ENCODE measurements around the gene HMCN2. TPM values are rescaled to one million over a fixed set of nuclear protein-coding genes. Genes with fewer than 3 reads are reported as not detected.

Gene HMCN2
- total RNA-seq, 1 experiment from 2014 or later, result not detected

GRCh38 chr9:130477564-130477963 lies 212.0 kb downstream of the HMCN2 start:
- BruUV-seq (replicated peaks), result no TSS peak
- TF ChIP-seq, protein P1, sequence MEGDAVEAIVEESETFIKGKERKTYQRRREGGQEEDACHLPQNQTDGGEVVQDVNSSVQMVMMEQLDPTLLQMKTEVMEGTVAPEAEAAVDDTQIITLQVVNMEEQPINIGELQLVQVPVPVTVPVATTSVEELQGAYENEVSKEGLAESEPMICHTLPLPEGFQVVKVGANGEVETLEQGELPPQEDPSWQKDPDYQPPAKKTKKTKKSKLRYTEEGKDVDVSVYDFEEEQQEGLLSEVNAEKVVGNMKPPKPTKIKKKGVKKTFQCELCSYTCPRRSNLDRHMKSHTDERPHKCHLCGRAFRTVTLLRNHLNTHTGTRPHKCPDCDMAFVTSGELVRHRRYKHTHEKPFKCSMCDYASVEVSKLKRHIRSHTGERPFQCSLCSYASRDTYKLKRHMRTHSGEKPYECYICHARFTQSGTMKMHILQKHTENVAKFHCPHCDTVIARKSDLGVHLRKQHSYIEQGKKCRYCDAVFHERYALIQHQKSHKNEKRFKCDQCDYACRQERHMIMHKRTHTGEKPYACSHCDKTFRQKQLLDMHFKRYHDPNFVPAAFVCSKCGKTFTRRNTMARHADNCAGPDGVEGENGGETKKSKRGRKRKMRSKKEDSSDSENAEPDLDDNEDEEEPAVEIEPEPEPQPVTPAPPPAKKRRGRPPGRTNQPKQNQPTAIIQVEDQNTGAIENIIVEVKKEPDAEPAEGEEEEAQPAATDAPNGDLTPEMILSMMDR (IDR thresholded peaks at IDR 0.05; ENCODE audit: unreplicated experiment), result no peak
- CTCF ChIA-PET, result interaction anchor here (0.5 kb wide), 1 partner anchor 23 kb away, joined by 3 read pairs; no protein-coding TSS in a partner anchor
- Mint-ChIP-seq H3K36me3 (ENCODE audit: insufficient read depth, unreplicated experiment) (peaks cover 74% of the 10 kb centered on the region), H3K4me1 (ENCODE audit: insufficient read depth, unreplicated experiment) (no peaks in the 10 kb centered on the region), H3K27ac (ENCODE audit: low read depth, unreplicated experiment) (no peak overlapping the region), H3K4me3 (ENCODE audit: unreplicated experiment) (no peak overlapping the region), H3K9me3 (ENCODE audit: unreplicated experiment) (no peaks in the 10 kb centered on the region), H3K27me3 (ENCODE audit: insufficient read depth, unreplicated experiment) (no peaks in the 10 kb centered on the region)
- DNase-seq (ENCODE audit: unreplicated experiment), result no peak
- POLR2A ChIA-PET, result interaction anchor here (0.6 kb wide), 1 partner anchor 1105 kb away, joined by 5 read pairs; no protein-coding TSS in a partner anchor
- intact Hi-C loops (cut with micrococcal nuclease), result no loop called here

- no TSS peak for BruUV-seq (replicated peaks)
- Mint-ChIP-seq H3K27ac (ENCODE audit: low read depth, unreplicated experiment) (no peak overlapping the region), H3K4me1 (ENCODE audit: insufficient read depth, unreplicated experiment) (no peaks in the 10 kb centered on the region), H3K4me3 (ENCODE audit: unreplicated experiment) (no peak overlapping the region), H3K27me3 (ENCODE audit: insufficient read depth, unreplicated experiment) (no peaks in the 10 kb centered on the region), H3K36me3 (ENCODE audit: insufficient read depth, unreplicated experiment) (peaks cover 74% of the 10 kb centered on the region), H3K9me3 (ENCODE audit: unreplicated experiment) (no peaks in the 10 kb centered on the region)
- TF ChIP-seq, protein P1 (IDR thresholded peaks at IDR 0.05; ENCODE audit: unreplicated experiment), result no peak
- intact Hi-C loops (cut with micrococcal nuclease), result no loop called here
- POLR2A ChIA-PET, result interaction anchor here (0.6 kb wide), 1 partner anchor 1105 kb away, joined by 5 read pairs; no protein-coding TSS in a partner anchor
- DNase-seq (ENCODE audit: unreplicated experiment), result no peak
- CTCF ChIA-PET, result no interaction called here
These were observed 212.6 kb downstream of the HMCN2 start for GRCh38 chr9:130478152-130478551.

DNA sequence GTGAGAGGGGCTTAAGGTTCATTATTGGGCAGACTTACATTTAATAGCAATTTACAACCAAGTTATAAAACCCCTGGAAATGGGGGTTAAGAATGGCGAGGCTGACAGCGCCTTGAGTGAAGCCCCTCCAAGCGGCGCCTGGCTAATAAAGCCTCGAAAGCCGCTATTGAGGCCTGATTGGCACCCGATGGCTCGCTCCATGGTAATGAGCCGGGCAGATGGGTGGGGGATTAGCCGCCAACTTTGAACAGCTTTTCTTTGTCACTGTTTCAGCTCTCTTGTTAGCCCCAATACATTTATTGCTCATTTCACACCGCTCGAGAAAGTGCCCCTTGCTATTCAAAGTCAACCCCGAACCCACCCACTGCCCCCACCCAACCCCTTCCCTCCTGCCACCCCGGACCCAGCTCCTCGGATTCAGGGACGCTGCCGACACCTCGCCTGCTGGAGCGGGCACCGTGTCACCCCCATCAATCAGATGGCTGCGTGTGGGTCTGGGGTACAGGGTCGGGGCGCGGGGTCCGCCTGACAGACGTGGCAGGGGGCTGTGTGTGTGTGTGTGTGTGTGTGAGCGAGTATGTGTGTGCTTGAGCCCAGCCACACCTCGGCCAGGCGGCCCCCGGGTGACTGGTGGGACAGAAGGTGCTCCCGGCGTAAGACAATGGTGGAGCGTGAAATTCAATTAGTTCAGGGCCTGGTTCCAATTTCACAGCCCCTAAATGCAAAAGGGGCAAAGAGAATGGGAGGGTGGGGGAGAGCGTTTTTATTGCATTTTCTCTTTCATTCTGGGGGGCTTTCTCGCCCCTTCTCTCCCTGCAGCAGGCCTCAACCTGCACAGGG lies 213.4 kb downstream of the HMCN2 start:
- BruUV-seq (replicated peaks), result no TSS peak
- H3K36me3 Mint-ChIP-seq (ENCODE audit: insufficient read depth, unreplicated experiment), result peaks cover 71% of the 10 kb centered on the region
- no peaks in the 10 kb centered on the region for H3K27me3 Mint-ChIP-seq (ENCODE audit: insufficient read depth, unreplicated experiment)
- intact Hi-C loops (cut with micrococcal nuclease), result no loop called here
- TF ChIP-seq, protein P1 (IDR thresholded peaks at IDR 0.05; ENCODE audit: unreplicated experiment), result no peak
- CTCF ChIA-PET, result no interaction called here
- no peaks in the 10 kb centered on the region for H3K4me1 Mint-ChIP-seq (ENCODE audit: insufficient read depth, unreplicated experiment)
- H3K27ac Mint-ChIP-seq (ENCODE audit: low read depth, unreplicated experiment), result no peak overlapping the region
- H3K9me3 Mint-ChIP-seq (ENCODE audit: unreplicated experiment), result no peaks in the 10 kb centered on the region
- no peak overlapping the region for H3K4me3 Mint-ChIP-seq (ENCODE audit: unreplicated experiment)
- DNase-seq (ENCODE audit: unreplicated experiment), result no peak
- POLR2A ChIA-PET, result interaction anchor here (0.7 kb wide), 1 partner anchor 83 kb away, joined by 3 read pairs; no protein-coding TSS in a partner anchor

DNA sequence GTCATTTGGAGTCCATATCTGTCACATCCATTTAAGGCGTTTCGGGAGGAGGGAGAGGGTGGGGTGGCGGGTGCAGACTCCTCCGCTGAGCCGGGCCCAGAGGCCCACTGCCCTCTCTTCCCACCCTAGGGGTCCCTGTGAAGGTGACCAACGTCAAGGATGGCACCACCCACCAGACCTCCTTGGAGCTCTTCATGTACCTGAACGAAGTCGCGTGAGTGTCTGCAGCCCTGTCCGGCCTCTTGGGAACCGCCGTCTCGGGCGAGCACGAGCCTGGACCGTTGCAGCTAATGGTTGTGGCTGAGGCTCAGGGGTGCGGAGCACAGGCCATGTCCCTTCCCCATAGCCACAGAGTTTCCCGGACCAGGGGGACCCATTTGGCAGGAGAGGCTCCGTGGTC lies 214.0 kb downstream of the HMCN2 start:
- intact Hi-C loops (cut with micrococcal nuclease), result no loop called here
- BruUV-seq (replicated peaks), result no TSS peak
- CTCF ChIA-PET, result no interaction called here
- TF ChIP-seq, protein P1 (IDR thresholded peaks at IDR 0.05; ENCODE audit: unreplicated experiment), result no peak
- no peaks in the 10 kb centered on the region for H3K9me3 Mint-ChIP-seq (ENCODE audit: unreplicated experiment)
- POLR2A ChIA-PET, result interaction anchor here (0.7 kb wide), 1 partner anchor 82 kb away, joined by 3 read pairs; no protein-coding TSS in a partner anchor
- H3K27me3 Mint-ChIP-seq (ENCODE audit: insufficient read depth, unreplicated experiment), result no peaks in the 10 kb centered on the region
- no peak for DNase-seq (ENCODE audit: unreplicated experiment)
- H3K36me3 Mint-ChIP-seq (ENCODE audit: insufficient read depth, unreplicated experiment), result peaks cover 76% of the 10 kb centered on the region
- no peak overlapping the region for H3K4me3 Mint-ChIP-seq (ENCODE audit: unreplicated experiment)
- no peaks in the 10 kb centered on the region for H3K4me1 Mint-ChIP-seq (ENCODE audit: insufficient read depth, unreplicated experiment)
- H3K27ac Mint-ChIP-seq (ENCODE audit: low read depth, unreplicated experiment), result no peak overlapping the region
